ENCODE results near the gene INTS7.
"Not testable (repeated sequence)": the region's sequence is repeated elsewhere in the genome, so short reads cannot be mapped to it uniquely, and the experiment has no call there.

Gene INTS7

GRCh38 chr1:211973541-211973940 lies 61.8 kb downstream of the INTS7 start:
- no peak overlapping the region for H3K27ac ChIP-seq
- TF ChIP-seq, protein P1, sequence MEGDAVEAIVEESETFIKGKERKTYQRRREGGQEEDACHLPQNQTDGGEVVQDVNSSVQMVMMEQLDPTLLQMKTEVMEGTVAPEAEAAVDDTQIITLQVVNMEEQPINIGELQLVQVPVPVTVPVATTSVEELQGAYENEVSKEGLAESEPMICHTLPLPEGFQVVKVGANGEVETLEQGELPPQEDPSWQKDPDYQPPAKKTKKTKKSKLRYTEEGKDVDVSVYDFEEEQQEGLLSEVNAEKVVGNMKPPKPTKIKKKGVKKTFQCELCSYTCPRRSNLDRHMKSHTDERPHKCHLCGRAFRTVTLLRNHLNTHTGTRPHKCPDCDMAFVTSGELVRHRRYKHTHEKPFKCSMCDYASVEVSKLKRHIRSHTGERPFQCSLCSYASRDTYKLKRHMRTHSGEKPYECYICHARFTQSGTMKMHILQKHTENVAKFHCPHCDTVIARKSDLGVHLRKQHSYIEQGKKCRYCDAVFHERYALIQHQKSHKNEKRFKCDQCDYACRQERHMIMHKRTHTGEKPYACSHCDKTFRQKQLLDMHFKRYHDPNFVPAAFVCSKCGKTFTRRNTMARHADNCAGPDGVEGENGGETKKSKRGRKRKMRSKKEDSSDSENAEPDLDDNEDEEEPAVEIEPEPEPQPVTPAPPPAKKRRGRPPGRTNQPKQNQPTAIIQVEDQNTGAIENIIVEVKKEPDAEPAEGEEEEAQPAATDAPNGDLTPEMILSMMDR (conservative IDR thresholded peaks at IDR 0.05): no peak

- TF ChIP-seq, protein P1 (conservative IDR thresholded peaks at IDR 0.05): no peak
- H3K27ac ChIP-seq: no peak overlapping the region
Observed at GRCh38 chr1:211968200-211968834, 67.0 kb downstream of the INTS7 start.

DNA sequence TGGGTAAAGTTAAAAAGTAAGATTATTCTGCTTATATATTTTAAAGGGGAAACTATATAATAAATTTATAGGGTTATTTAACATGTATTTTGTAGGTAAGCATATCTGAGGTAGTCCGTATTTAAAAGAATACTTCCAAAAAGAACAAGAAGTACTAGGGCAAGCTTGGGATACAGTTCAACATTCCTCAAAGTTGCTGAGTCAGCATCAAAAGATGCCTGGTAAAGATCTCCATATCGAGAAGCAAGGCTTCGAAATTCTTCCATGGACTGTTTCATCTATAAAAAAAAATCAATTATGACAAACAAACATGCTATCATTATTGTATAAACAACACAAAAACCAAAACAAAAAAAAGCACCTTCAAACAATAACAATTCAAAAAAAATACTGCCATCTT lies 67.7 kb downstream of the INTS7 start:
- no peak overlapping the region for H3K27ac ChIP-seq
- TF ChIP-seq, protein P1 (conservative IDR thresholded peaks at IDR 0.05): no peak

DNA sequence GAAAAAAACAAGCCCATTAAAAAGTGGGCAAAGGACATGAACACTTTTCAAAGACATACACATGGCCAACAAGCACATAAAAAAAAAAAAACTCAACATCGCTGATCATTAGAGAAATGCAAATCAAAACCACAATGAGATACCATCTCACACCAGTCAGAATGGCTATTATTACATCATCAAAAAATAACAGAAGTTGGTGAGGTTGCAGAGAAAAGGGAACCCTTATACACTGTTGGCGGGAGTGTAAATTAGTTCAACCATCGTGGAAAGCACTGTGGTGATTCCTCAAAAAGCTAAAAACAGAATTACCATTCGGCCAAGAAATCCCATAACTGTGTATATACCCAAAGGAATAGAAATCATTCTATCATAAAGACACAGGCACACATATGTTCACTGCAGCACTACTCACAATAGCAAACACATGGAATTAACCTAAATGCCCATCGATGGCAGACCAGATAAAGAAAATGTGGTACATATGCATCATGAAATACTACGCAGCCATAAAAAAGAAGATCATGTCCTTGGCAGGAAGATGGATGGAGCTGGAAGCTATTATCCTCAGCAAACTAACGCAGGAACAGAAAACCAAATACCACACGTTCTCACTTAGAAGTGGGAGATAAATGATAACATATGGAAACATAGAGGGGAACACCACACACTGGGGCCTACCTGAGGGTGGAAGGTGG lies 70.1 kb downstream of the INTS7 start:
- no peak overlapping the region for H3K27ac ChIP-seq
- TF ChIP-seq, protein P1 (conservative IDR thresholded peaks at IDR 0.05): no peak

DNA sequence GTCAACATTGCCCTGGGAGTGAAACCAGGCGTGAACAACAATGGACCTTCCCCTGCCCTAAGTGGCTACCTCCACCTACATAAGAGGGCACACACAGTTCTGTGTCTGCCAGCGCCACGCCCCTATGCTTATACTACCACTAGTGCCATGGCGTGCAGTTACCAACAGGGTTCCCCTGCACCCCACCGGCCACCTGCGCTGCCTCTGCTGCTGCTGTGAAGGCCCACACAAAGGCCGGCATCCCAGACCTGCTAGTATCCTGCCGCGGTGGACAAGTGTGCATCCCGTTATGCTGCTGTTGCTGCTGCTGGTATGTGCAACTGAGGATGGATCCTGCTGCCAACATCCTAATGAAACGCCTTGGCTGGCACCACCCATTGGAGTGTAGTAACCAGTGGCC lies 75.7 kb downstream of the INTS7 start:
- no peak overlapping the region for H3K27ac ChIP-seq
- TF ChIP-seq, protein P1 (conservative IDR thresholded peaks at IDR 0.05): no peak

GRCh38 chr1:211959221-211959620 lies 76.1 kb downstream of the INTS7 start:
- TF ChIP-seq, protein P1 (conservative IDR thresholded peaks at IDR 0.05): no peak
- H3K27ac ChIP-seq: no peak overlapping the region

DNA sequence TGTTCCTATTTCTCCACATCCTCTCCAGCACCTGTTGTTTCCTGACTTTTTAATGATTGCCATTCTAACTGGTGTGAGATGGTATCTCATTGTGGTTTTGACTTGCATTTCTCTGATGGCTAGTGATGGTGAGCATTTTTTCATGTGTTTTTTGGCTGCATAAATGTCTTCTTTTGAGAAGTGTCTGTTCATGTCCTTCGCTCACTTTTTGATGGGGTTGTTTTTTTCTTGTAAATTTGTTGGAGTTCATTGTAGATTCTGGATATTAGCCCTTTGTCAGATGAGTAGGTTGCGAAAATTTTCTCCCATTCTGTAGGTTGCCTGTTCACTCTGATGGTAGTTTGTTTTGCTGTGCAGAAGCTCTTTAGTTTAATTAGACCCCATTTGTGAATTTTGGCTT lies 81.3 kb downstream of the INTS7 start:
- H3K27ac ChIP-seq: not testable (repeated sequence)

GRCh38 chr1:211953543-211953942 lies 81.8 kb downstream of the INTS7 start:
- not testable (repeated sequence) for H3K27ac ChIP-seq
